ENCODE measurements around the gene MUSTN1.

DNA sequence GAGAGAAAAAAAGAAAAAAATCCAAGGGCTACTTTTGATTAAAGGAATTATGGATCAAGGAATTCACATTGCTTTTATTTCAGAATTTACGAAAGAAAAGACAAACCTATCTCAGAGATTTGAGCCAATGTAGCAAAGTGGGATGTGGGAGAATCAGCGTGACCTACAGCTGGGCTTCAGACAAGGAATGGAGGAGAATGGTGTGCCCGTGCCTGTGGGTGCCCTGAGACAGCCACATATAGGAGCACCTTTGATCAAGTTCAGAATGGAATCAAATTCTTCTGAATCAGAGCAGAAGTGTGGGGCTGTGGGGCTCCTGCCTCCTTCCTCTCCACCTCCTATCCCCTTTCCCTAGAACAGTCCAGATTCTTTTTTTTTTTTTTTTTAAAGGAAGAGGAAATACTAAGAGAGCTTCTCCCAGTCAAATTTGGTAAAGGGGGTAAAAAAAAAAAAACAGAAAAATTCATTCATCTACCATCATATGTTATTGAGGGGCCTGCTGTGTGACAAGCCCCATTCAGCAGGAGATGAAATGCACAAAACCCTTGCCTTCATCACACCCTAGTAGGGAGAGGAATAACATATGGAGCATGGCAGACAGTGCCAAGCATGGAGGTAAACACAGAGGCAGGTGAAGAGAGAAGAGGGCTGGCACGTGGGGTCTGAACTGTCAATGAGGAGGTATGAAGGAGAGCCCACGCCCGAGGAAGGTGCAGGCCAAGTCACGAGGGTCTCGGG, 25.0 kb upstream of the MUSTN1 start:
- TF ChIP-seq, protein P1, sequence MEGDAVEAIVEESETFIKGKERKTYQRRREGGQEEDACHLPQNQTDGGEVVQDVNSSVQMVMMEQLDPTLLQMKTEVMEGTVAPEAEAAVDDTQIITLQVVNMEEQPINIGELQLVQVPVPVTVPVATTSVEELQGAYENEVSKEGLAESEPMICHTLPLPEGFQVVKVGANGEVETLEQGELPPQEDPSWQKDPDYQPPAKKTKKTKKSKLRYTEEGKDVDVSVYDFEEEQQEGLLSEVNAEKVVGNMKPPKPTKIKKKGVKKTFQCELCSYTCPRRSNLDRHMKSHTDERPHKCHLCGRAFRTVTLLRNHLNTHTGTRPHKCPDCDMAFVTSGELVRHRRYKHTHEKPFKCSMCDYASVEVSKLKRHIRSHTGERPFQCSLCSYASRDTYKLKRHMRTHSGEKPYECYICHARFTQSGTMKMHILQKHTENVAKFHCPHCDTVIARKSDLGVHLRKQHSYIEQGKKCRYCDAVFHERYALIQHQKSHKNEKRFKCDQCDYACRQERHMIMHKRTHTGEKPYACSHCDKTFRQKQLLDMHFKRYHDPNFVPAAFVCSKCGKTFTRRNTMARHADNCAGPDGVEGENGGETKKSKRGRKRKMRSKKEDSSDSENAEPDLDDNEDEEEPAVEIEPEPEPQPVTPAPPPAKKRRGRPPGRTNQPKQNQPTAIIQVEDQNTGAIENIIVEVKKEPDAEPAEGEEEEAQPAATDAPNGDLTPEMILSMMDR (IDR thresholded peaks at IDR 0.05): no peak
- TF ChIP-seq POLR2A (IDR thresholded peaks at IDR 0.05): no peak

Data from testis (tissue), 2 donors.